ENCODE measurements around the gene ZNF865. TPM values are rescaled to one million over a fixed set of nuclear protein-coding genes. Genes with fewer than 3 reads are reported as not detected.

The ZNF865 gene
- total and polyA plus RNA-seq, 2 of the 8 experiments (the other 6 are each of a cell fraction or from before 2014, with no cell fraction given): 3.5 to 13.6 TPM

DNA sequence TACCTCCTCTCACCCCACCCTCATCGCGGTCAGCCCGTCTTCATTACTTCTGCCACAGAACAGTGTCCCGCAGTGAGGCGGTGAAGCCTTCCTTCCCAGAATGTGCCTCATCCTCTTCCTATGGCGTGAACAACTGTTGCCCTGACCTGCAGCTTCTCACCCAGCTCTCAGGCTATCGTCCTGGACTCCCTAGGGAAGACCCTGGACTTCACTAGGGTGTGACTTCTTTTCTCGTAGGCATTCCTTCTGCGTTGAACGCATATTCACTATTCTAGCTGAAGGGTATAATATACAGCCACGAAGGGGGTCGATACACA is 982 bp downstream of the ZNF865 start:
- Histone ChIP-seq H3K9ac (replicated peaks in 1 of 4; ENCODE audit: extremely low read depth in 1 of 4, low read depth in 3 of 4, low read length in 3 of 4) (peak overlapping the region; percentile 13 to 66 (median 58); a peak in 6 of 7 replicates), H3K36me3 (ENCODE audit: control insufficient read depth in 2 of 4, insufficient read depth in 4 of 4, low read length in 3 of 4) (peaks cover 0 to 3% (median 0%) of the 10 kb centered on the region in 4 experiments; a peak in 1 of 8 replicates), H3K27ac (ENCODE audit: low read depth, low read length) (no peak overlapping the region), H3K23me2 (ENCODE audit: low read depth, low read length) (peaks cover 10% of the 10 kb centered on the region), H4K91ac (replicated peaks; ENCODE audit: insufficient read length, low read length) (no peak overlapping the region), H2BK120ac (replicated peaks; ENCODE audit: low read depth, low read length) (no peak overlapping the region), H3K79me2 (ENCODE audit: control insufficient read depth in 1 of 2, insufficient read depth in 2 of 2, low read length in 2 of 2) (peaks cover 0 to 8% of the 10 kb centered on the region in 2 experiments; a peak in 1 of 4 replicates), H2BK12ac (ENCODE audit: low read depth, low read length) (no peak overlapping the region), H3K27me3 (replicated peaks in 1 of 4; ENCODE audit: control insufficient read depth in 3 of 4, extremely low read depth in 1 of 4, insufficient read depth in 3 of 4, low read length in 3 of 4) (no peaks in the 10 kb centered on the region), H3K4ac (replicated peaks; ENCODE audit: insufficient read length, low read depth, low read length) (no peak overlapping the region), H3K23ac (ENCODE audit: insufficient read length) (no peak overlapping the region), H4K5ac (ENCODE audit: insufficient read length, low read depth, low read length) (peak overlapping the region; percentile 37), H3K18ac (ENCODE audit: extremely low read depth, low read length) (no peak overlapping the region; the same call in 1 of the 2 replicates), H3K4me1 (replicated peaks in 1 of 4; ENCODE audit: control insufficient read depth in 3 of 4, insufficient read depth in 4 of 4, low read length in 3 of 4) (peaks cover 0 to 9% (median 5%) of the 10 kb centered on the region in 4 experiments; a peak in 5 of 7 replicates), H3K9me3 (ENCODE audit: insufficient read depth in 2 of 2, low read depth in 1 of 2, low read length in 1 of 2) (no peaks in the 10 kb centered on the region), H3K56ac (replicated peaks; ENCODE audit: insufficient read length, low read depth, low read length) (no peak overlapping the region), H2BK15ac (ENCODE audit: low read length) (no peak overlapping the region; the same call in 1 of the 2 replicates), H3K4me3 (ENCODE audit: extremely low read depth in 1 of 4, insufficient read depth in 2 of 4, low read depth in 3 of 4, low read length in 4 of 4) (peak overlapping the region; percentile 54 to 93 (median 88); a peak in 7 of 8 replicates), H3K4me2 (ENCODE audit: insufficient read depth in 1 of 2, low read depth in 2 of 2, low read length in 2 of 2) (peak overlapping the region; percentile 61 to 93), H3K79me1 (ENCODE audit: low read depth, low read length) (peaks cover 4% of the 10 kb centered on the region; the same call in 1 of the 2 replicates), H2BK20ac (ENCODE audit: low read length) (no peak overlapping the region), H2AK5ac (ENCODE audit: low read depth, low read length) (no peak overlapping the region), H2BK5ac (ENCODE audit: low read depth, low read length) (0 out of 2 replicates have a peak overlapping the region, but pooled peaks have one; percentile 67), H3K14ac (ENCODE audit: insufficient read length) (no peak overlapping the region), H4K20me1 (replicated peaks in 1 of 2; ENCODE audit: control insufficient read depth in 1 of 2, insufficient read depth in 2 of 2, low read length in 2 of 2) (peaks cover 2 to 24% of the 10 kb centered on the region in 2 experiments), H2AFZ (ENCODE audit: low read length) (no peak overlapping the region), H4K8ac (ENCODE audit: extremely low read depth, insufficient read depth, low read length) (no peak overlapping the region)
- POLR2A ChIA-PET (ENCODE audit: partially characterized antibody): interaction anchor here (0.6 to 3.6 kb wide), 14 partner anchors 11 to 92 kb away, joined by 3 to 25 read pairs (median 4); partner anchors contain the start of genes U2AF2, ZNF579 and ZNF784
- DNase-seq (ENCODE audit: low read depth in 1 of 2, low spot score in 2 of 2) (no peak), FAIRE-seq (no peak)
- WGBS, 2 experiments (ENCODE audit: extremely low coverage in 1 of 2, insufficient coverage in 1 of 2, insufficient read length in 1 of 2, insufficient replicate concordance in 2 of 2, low coverage in 1 of 2, low lambda C conversion rate in 2 of 2, missing lambda C conversion rate in 1 of 2): 32% methylated on average over 12 of the region's 12 CpGs; no CpG with 5 or more reads in 1 of the 2 experiments
- CTCF ChIA-PET (ENCODE audit: partially characterized antibody): interaction anchor here (0.6 to 2.3 kb wide), 27 partner anchors 8 to 447 kb away, joined by 3 to 22 read pairs (median 5); partner anchors contain the start of genes NAT14 and ZNF784
- TF ChIP-seq KDM4A (IDR thresholded peaks at IDR 0.05; ENCODE audit: low read depth, low read length, severe bottlenecking) (no peak), KDM1A (IDR thresholded peaks at IDR 0.05; ENCODE audit: borderline replicate concordance, low read length) (no peak), SRF (IDR thresholded peaks at IDR 0.05; ENCODE audit: low read depth, low read length) (no peak), POU5F1 (IDR thresholded peaks at IDR 0.05; ENCODE audit: low read depth, low read length) (no peak), SAP30 (IDR thresholded peaks at IDR 0.05; ENCODE audit: insufficient read depth, insufficient replicate concordance, low read length) (no peak), YY1 (IDR thresholded peaks at IDR 0.05; ENCODE audit: low read depth, low read length) (no peak), SUZ12 (IDR thresholded peaks at IDR 0.05; ENCODE audit: low read length) (no peak), CHD1 (IDR thresholded peaks at IDR 0.05; ENCODE audit: low read depth, low read length) (no peak), RNF2 (IDR thresholded peaks at IDR 0.05; ENCODE audit: borderline replicate concordance, low read depth, low read length, missing control alignments, poor library complexity, severe bottlenecking) (no peak), BRCA1 (IDR thresholded peaks at IDR 0.05; ENCODE audit: low read depth, low read length) (no peak), NANOG (IDR thresholded peaks at IDR 0.05; ENCODE audit: insufficient read depth, low read depth, low read length, poor library complexity, severe bottlenecking) (no peak)
- TF ChIP-seq, protein P1, sequence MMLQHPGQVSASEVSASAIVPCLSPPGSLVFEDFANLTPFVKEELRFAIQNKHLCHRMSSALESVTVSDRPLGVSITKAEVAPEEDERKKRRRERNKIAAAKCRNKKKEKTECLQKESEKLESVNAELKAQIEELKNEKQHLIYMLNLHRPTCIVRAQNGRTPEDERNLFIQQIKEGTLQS (IDR thresholded peaks at IDR 0.05; ENCODE audit: insufficient read depth, low read depth, low read length): no peak

Data from H1 (cell line).